Naive thymus-derived CD4-positive, alpha-beta T cell (primary cell): ENCODE data around the gene CDH4. TPM values are rescaled to one million over a fixed set of nuclear protein-coding genes. Genes with fewer than 3 reads are reported as not detected.

Source experiments
- ATAC-seq: fragments of 150-1000 bp; cut with Tn5 transposase; 2 replicates; pipeline ENCODE4 v1.10.0; 2021; ENCODE audit warnings: mild to moderate bottlenecking, moderate library complexity
- CTCF ChIA-PET: fragments of 350-600 bp; sonication (Branson Sonifier 250); formaldehyde crosslinking; loops from one replicate; lab custom pipeline; 2021; ENCODE audit warnings: antibody characterized with exemption; lab: Charles Lee
- POLR2A ChIA-PET: fragments of 350-600 bp; sonication (Branson Sonifier 250); formaldehyde crosslinking; loops from one replicate; lab custom pipeline; 2021; ENCODE audit warnings: antibody characterized with exemption, inconsistent platforms; lab: Charles Lee
- DNase-seq, 9 donors: peaks; one replicate each; pipeline versions ENCODE4 v3.0.0 to v3.0.0-alpha.2; 2020 to 2022; ENCODE audit warnings: mixed read lengths in 1 of 9
- H3K27ac ChIP-seq: one replicate; pipeline ENCODE4 v1.7.0; 2013; ENCODE audit warnings: mild to moderate bottlenecking, low read depth, low read length, moderate library complexity
- H3K27me3 ChIP-seq, 2 donors: one replicate each; pipeline ENCODE4 v1.7.0; 2013; ENCODE audit warnings: low read length in 2 of 2, mild to moderate bottlenecking in 2 of 2, moderate library complexity in 2 of 2; ENCODE audit not compliant: control insufficient read depth in 2 of 2, insufficient read depth in 2 of 2
- H3K36me3 ChIP-seq, 3 experiments: 1 replicate in 2 of 3; 2 replicates in 1 of 3; pipeline ENCODE4 v1.7.0; 2013; ENCODE audit warnings: low read length in 3 of 3, mild to moderate bottlenecking in 3 of 3, moderate library complexity in 1 of 3; ENCODE audit not compliant: insufficient read depth in 3 of 3, control insufficient read depth in 2 of 3
- H3K4me1 ChIP-seq, 2 donors: one replicate each; pipeline ENCODE4 v1.7.0; 2013; ENCODE audit warnings: low read length in 2 of 2, mild to moderate bottlenecking in 2 of 2, moderate library complexity in 1 of 2; ENCODE audit not compliant: control insufficient read depth in 2 of 2, insufficient read depth in 2 of 2
- H3K4me3 ChIP-seq: 2 replicates; pipeline ENCODE4 v1.7.0; 2013; ENCODE audit warnings: mild to moderate bottlenecking, low read length
- H3K9me3 ChIP-seq, 3 experiments: 1 replicate in 2 of 3; 2 replicates in 1 of 3; pipeline ENCODE4 v1.7.0; 2013; ENCODE audit warnings: low read length in 3 of 3; ENCODE audit not compliant: control insufficient read depth in 2 of 3
- H3K27ac Mint-ChIP-seq, 9 donors: one replicate each; pipeline ENCODE4 v1.8.0; 2020 to 2022; ENCODE audit warnings: mixed read lengths in 9 of 9, mild to moderate bottlenecking in 8 of 9, moderate library complexity in 5 of 9, inconsistent platforms in 2 of 9
- H3K27me3 Mint-ChIP-seq, 5 donors: one replicate each; pipeline ENCODE4 v1.8.0; 2021 to 2022; ENCODE audit warnings: mixed read lengths in 5 of 5, mild to moderate bottlenecking in 1 of 5
- H3K36me3 Mint-ChIP-seq, 5 donors: one replicate each; pipeline ENCODE4 v1.8.0; 2020 to 2022; ENCODE audit warnings: mixed read lengths in 5 of 5, mild to moderate bottlenecking in 3 of 5, inconsistent platforms in 1 of 5
- H3K4me1 Mint-ChIP-seq, 7 donors: one replicate each; pipeline ENCODE4 v1.8.0; 2020 to 2022; ENCODE audit warnings: mixed read lengths in 7 of 7, mild to moderate bottlenecking in 3 of 7, inconsistent platforms in 1 of 7
- H3K4me3 Mint-ChIP-seq, 10 donors: one replicate each; pipeline ENCODE4 v1.8.0; 2020 to 2022; ENCODE audit warnings: mild to moderate bottlenecking in 10 of 10, mixed read lengths in 10 of 10, moderate library complexity in 6 of 10, inconsistent platforms in 2 of 10
- H3K9me3 Mint-ChIP-seq, 11 donors: one replicate each; pipeline ENCODE4 v1.8.0; 2020 to 2022; ENCODE audit warnings: mixed read lengths in 11 of 11, mild to moderate bottlenecking in 4 of 11, inconsistent platforms in 1 of 11, moderate library complexity in 1 of 11
- intact Hi-C, 2 donors: fragments of 100-400 bp; cut with micrococcal nuclease; formaldehyde crosslinking; loops; one replicate each; pipeline ENCODE4 v1.15.1; 2023
- polyA plus RNA-seq, 2 donors: library from polyadenylated mRNA; unstranded; fragments of 300-500 nt; fragmentation: Illumina TruSeq; gene quantifications; one replicate each; pipeline ENCODE4 v1.2.3, GENCODE V29; 2021
- total RNA-seq, 6 experiments: library from RNA in 5 of 6; stranded (reverse) in 5 of 6; gene quantifications; 1 replicate in 5 of 6; 2 replicates in 1 of 6; pipeline ENCODE4 v1.2.3 and lab custom pipeline; 2021 to 2026

Gene CDH4
- total and polyA plus RNA-seq, 7 experiments from 2014 or later, result 0.05 to 0.43 (median 0.14) TPM; not detected in 1

DNA sequence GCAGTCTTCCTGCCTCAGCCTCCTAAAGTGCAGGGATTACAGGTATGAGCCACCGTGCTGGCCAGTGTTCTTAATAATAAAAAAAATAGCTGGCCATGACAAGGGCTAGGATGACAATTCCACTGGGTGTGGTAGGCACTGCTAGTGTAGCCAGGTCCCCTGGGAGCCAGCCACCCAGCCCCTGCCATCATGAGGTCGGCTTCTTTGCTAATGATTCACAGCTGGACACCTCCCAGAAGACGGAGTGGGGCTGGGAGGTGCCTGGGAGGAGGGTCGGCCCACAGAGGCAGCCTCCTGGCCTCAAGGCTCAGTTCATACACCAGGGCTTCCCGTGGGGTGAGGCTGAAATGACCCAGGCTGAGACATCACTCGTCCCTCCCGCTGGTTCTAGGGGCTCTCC lies 583.2 kb downstream of the CDH4 start:
- Histone ChIP-seq H3K9me3 (no peaks in the 10 kb centered on the region), H3K4me1 (no peaks in the 10 kb centered on the region), H3K36me3 (no peaks in the 10 kb centered on the region), H3K27me3 (no peaks in the 10 kb centered on the region), H3K4me3 (no peak overlapping the region), H3K27ac (no peak overlapping the region)
- H3K4me3 Mint-ChIP-seq, result no peak overlapping the region
- ATAC-seq, result no peak
- no peak overlapping the region for H3K27ac Mint-ChIP-seq
- intact Hi-C loops, result no loop called here
- POLR2A ChIA-PET, result no interaction called here
- H3K27me3 Mint-ChIP-seq, result peaks cover 0 to 13% (median 4%) of the 10 kb centered on the region in 5 donors
- CTCF ChIA-PET, result no interaction called here
- H3K36me3 Mint-ChIP-seq, result no peaks in the 10 kb centered on the region
- H3K4me1 Mint-ChIP-seq, result no peaks in the 10 kb centered on the region
- H3K9me3 Mint-ChIP-seq, result peaks cover 0 to 2% (median 0%) of the 10 kb centered on the region in 11 donors
- no peak for DNase-seq

DNA sequence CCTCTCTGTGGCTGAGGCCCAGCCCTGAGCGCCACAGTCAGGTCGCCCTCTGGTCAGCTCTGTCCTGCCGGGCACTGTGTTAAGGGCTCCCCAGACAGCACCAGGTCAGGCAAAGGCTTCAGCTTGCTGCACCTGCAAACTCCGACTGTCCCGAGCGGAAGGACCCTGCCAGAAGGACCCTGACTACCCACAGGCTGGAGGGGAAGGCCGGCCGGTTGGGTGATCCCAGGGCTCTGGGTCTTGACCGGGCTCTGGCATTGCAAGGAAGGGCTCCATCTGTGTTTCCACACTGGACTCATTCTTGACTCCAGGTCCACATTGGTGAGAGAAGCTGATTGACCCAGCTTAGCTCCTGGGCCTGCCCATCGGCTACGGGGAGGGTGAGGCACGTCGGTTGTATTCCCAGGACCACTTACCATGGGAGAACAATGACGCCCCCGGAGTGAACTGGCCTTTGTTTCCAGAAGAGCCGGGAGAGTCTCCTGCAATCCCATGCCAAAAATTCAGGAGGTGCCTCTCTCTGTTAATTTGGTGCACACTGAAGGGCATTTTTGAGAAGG lies 583.8 kb downstream of the CDH4 start:
- Mint-ChIP-seq H3K4me3 (no peak overlapping the region), H3K4me1 (no peaks in the 10 kb centered on the region)

DNA sequence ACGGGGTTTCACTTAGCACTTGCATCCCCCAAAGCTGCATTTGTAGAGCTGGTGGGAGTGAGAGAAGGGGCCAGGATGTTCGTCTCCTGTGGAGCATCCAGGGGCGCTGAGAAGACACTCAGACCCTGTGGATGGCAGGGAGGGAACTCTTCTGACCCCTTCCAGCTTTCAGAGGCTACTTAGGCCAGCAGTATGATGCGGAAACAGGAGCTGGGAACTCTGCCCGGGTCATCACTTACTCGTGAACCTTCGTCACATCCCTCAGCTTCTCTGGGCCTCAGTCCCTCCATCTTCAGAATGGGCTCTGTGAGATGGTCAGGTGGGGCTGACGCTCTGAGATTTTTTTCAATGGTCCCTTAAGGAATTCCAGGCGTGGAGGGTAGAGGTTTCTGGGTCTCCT lies 585.1 kb downstream of the CDH4 start:
- ATAC-seq, result no peak
- Mint-ChIP-seq H3K27ac (no peak overlapping the region), H3K27me3 (peaks cover 0 to 3% (median 1%) of the 10 kb centered on the region in 5 donors), H3K4me1 (no peaks in the 10 kb centered on the region), H3K4me3 (no peak overlapping the region), H3K36me3 (no peaks in the 10 kb centered on the region), H3K9me3 (peaks cover 0 to 2% (median 0%) of the 10 kb centered on the region in 11 donors)
- intact Hi-C loops, result no loop called here
- ChIA-PET CTCF (no interaction called here), POLR2A (no interaction called here)
- no peaks in the 10 kb centered on the region for H3K4me1 ChIP-seq
- H3K27me3 ChIP-seq, result no peaks in the 10 kb centered on the region
- no peak overlapping the region for H3K27ac ChIP-seq
- DNase-seq, result no peak
- H3K4me3 ChIP-seq, result no peak overlapping the region
- no peaks in the 10 kb centered on the region for H3K36me3 ChIP-seq
- H3K9me3 ChIP-seq, result no peaks in the 10 kb centered on the region

More for the DNA sequence above, 583.8 kb downstream of the CDH4 start:
- no peaks in the 10 kb centered on the region for H3K36me3 ChIP-seq
- DNase-seq, result no peak
- no peaks in the 10 kb centered on the region for H3K9me3 ChIP-seq
- H3K4me3 ChIP-seq, result no peak overlapping the region
- H3K36me3 Mint-ChIP-seq, result no peaks in the 10 kb centered on the region
- no peaks in the 10 kb centered on the region for H3K27me3 ChIP-seq
- no peak overlapping the region for H3K27ac Mint-ChIP-seq
- intact Hi-C loops, result no loop called here
- H3K27ac ChIP-seq, result no peak overlapping the region
- H3K27me3 Mint-ChIP-seq, result peaks cover 0 to 9% (median 4%) of the 10 kb centered on the region in 5 donors
- CTCF ChIA-PET, result no interaction called here
- peaks cover 0 to 2% (median 0%) of the 10 kb centered on the region in 11 donors for H3K9me3 Mint-ChIP-seq
- no peak for ATAC-seq
- H3K4me1 ChIP-seq, result no peaks in the 10 kb centered on the region
- POLR2A ChIA-PET, result no interaction called here

DNA sequence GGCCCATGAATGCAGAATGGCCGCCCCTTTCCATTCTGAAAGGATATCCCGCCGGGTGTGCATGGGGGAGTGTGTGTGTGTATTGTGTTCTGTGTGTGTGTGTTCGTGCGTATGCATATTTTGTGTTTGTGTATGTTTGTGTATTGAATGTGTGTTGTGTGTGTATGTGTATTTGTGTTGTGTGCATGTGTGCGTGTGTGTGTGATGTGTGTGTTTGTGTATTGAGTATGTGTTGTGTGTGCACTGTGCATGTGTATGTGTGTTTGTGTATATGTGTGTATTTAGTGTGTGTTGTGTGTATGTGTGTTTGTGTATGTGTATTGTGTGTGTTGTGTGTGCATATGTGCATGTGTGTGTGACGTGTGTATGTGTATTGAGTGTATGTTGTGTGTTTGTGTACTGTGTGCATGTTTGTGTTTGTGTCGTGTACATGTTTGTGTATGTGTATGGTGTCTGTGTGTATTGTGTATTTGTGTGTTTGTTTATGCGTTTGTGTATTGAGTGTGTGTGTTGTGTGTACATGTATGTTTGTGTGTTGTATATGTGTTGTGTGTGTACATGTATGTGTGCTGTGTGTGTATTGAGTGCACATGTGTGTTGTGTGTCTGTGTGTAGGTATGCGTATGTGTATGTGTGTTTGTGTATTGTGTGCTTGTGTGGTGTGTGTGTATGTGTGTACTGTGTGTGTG lies 587.3 kb downstream of the CDH4 start:
- Histone ChIP-seq H3K9me3 (no peaks in the 10 kb centered on the region), H3K36me3 (no peaks in the 10 kb centered on the region), H3K27me3 (no peaks in the 10 kb centered on the region), H3K4me3 (no peak overlapping the region), H3K4me1 (no peaks in the 10 kb centered on the region), H3K27ac (no peak overlapping the region)
- Mint-ChIP-seq H3K4me1 (no peaks in the 10 kb centered on the region), H3K27ac (no peak overlapping the region), H3K27me3 (no peaks in the 10 kb centered on the region), H3K36me3 (no peaks in the 10 kb centered on the region), H3K4me3 (no peak overlapping the region), H3K9me3 (no peaks in the 10 kb centered on the region)
- POLR2A ChIA-PET, result no interaction called here
- CTCF ChIA-PET, result no interaction called here
- DNase-seq (no peak), ATAC-seq (peak; percentile 10)
- intact Hi-C loops, result no loop called here

DNA sequence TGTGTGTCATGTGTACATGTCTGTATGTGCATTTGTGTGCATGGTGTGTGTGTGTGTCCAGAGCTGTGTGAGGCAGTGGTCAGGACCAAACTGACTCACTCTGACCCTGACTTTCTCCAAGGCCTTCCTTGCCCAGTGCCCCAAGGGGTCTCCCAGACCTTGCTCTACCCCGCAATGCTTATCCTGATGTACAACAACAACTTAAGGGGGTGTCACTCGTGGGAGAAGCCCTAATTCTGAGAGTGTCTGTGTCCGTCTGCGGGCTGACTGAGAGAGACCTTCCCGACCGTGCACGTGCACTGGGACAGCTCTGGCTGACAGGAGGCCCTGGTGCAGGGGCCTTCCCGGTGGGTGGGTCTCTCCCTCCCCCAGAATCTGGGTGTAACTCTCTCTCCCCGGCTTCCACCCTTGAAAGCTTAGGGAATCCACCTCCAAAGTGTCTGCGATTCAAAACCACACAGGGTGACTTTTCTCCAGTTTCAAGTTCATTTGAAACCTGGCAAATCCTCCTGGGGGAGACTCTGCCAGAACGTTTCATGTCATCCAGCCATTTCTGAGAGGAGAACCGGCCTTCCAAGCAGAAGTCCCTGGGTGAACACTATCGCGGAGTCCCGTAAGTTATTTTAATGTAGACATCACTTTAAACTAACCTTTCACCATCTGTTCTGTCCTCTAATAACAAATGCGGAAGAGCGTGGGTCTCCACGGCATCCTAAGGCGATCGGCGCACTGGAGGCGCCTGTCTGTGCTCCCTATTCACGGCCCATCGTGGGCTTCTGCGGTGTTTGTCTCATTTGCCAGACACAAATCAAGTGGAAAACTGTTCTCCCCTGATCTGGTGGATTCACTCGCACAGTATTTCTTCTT lies 588.1 kb downstream of the CDH4 start:
- H3K4me1 ChIP-seq, result no peaks in the 10 kb centered on the region
- no peaks in the 10 kb centered on the region for H3K27me3 Mint-ChIP-seq
- H3K27me3 ChIP-seq, result no peaks in the 10 kb centered on the region
- no peaks in the 10 kb centered on the region for H3K4me1 Mint-ChIP-seq
- H3K9me3 Mint-ChIP-seq, result no peaks in the 10 kb centered on the region
- intact Hi-C loops, result no loop called here
- ATAC-seq (no peak), DNase-seq (no peak)
- ChIA-PET POLR2A (no interaction called here), CTCF (no interaction called here)
- no peaks in the 10 kb centered on the region for H3K36me3 ChIP-seq
- H3K27ac ChIP-seq, result no peak overlapping the region
- no peak overlapping the region for H3K4me3 Mint-ChIP-seq
- no peaks in the 10 kb centered on the region for H3K36me3 Mint-ChIP-seq
- H3K27ac Mint-ChIP-seq, result no peak overlapping the region
- no peak overlapping the region for H3K4me3 ChIP-seq
- H3K9me3 ChIP-seq, result no peaks in the 10 kb centered on the region

DNA sequence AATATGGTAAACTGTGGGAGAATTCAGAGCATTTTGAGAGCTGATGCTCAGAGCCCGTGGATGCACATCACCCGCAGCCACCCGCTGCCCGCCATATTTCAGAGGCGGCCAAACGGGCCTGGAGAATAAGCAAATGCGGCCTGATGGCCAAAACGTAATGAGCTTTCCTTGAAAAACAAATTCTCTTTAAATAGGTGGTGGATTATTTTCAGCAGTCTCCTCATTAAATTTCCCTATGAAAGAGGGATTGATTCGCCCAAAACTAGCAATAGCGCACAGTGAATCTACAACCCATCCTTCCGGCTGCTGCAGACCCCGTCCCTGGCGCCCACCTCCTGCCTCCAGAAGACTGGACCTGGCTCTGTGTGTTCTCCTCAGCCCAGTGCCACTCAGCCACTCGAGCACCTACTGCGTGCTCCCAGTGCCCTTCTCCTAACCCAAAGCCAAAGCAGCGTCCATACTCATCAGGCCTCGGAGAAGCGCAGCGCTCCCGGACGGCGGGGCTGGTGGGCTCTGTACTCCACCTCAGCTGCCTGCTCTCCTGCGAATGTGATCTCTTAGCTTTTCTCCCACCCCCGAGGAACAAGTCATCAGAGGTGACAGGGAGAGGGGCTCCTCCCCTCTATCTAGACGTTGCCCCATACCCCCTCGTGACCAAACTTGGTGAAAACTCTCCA lies 588.9 kb downstream of the CDH4 start:
- Mint-ChIP-seq H3K36me3 (no peaks in the 10 kb centered on the region), H3K4me1 (no peaks in the 10 kb centered on the region), H3K9me3 (no peaks in the 10 kb centered on the region), H3K27me3 (no peaks in the 10 kb centered on the region), H3K27ac (no peak overlapping the region), H3K4me3 (no peak overlapping the region)
- no peaks in the 10 kb centered on the region for H3K27me3 ChIP-seq
- intact Hi-C loops, result no loop called here
- DNase-seq (no peak), ATAC-seq (no peak)
- H3K9me3 ChIP-seq, result no peaks in the 10 kb centered on the region
- ChIA-PET CTCF (no interaction called here), POLR2A (no interaction called here)
- no peak overlapping the region for H3K27ac ChIP-seq
- H3K4me1 ChIP-seq, result no peaks in the 10 kb centered on the region
- H3K36me3 ChIP-seq, result no peaks in the 10 kb centered on the region
- no peak overlapping the region for H3K4me3 ChIP-seq
